Measurements from ENCODE around the gene TWSG1. TPM values are rescaled to one million over a fixed set of nuclear protein-coding genes. Genes with fewer than 3 reads are reported as not detected.
"Not testable (repeated sequence)": the region's sequence is repeated elsewhere in the genome, so short reads cannot be mapped to it uniquely, and the experiment has no call there.

Gene TWSG1
- total RNA-seq, 6 donors from 2014 or later, result 7.3 to 37.0 (median 29.4) TPM

- H3K27me3 ChIP-seq, result no peaks in the 10 kb centered on the region
- no peak overlapping the region for H3K4me3 ChIP-seq
- H3K9me3 ChIP-seq, result no peaks in the 10 kb centered on the region
- DNase-seq, result no peak
- no peak for ATAC-seq (ENCODE audit: low FRiP score in 2 of 2)
- TF ChIP-seq EP300 (IDR thresholded peaks at IDR 0.05) (no peak), CTCF (IDR thresholded peaks at IDR 0.05) (no peak), POLR2AphosphoS5 (IDR thresholded peaks at IDR 0.05) (no peak), POLR2A (IDR thresholded peaks at IDR 0.05) (no peak)
- no peak overlapping the region for H3K27ac ChIP-seq
- peaks cover 0 to 4% (median 0%) of the 10 kb centered on the region in 4 donors for H3K36me3 ChIP-seq
- no peaks in the 10 kb centered on the region for H3K4me1 ChIP-seq
- 88 to 93% methylated on average over 3 of the region's 3 CpGs for whole genome bisulfite sequencing, 2 donors
Measured at GRCh38 chr18:9361191-9361590, 26.6 kb downstream of the TWSG1 start.

- H3K27ac ChIP-seq, result peak overlapping the region in 1 of 4 donors; percentile 21
- no peak for DNase-seq
Measured at GRCh38 chr18:9362869-9363268, 28.3 kb downstream of the TWSG1 start.

GRCh38 chr18:9364242-9364641, 29.7 kb downstream of the TWSG1 start:
- TF ChIP-seq EP300 (IDR thresholded peaks at IDR 0.05) (no peak), POLR2AphosphoS5 (IDR thresholded peaks at IDR 0.05) (no peak), POLR2A (IDR thresholded peaks at IDR 0.05) (no peak), CTCF (IDR thresholded peaks at IDR 0.05) (no peak)
- no peak overlapping the region for H3K27ac ChIP-seq
- WGBS, 2 donors, result 93 to 95% methylated on average over 8 of the region's 8 CpGs

More at GRCh38 chr18:9362869-9363268, 28.3 kb downstream of the TWSG1 start:
- ATAC-seq (ENCODE audit: low FRiP score in 2 of 2), result peak in 1 of 2 donors; percentile 63
- Histone ChIP-seq H3K4me3 (no peak overlapping the region), H3K27me3 (no peaks in the 10 kb centered on the region), H3K36me3 (peaks cover 0 to 8% (median 0%) of the 10 kb centered on the region in 4 donors), H3K9me3 (no peaks in the 10 kb centered on the region), H3K4me1 (no peaks in the 10 kb centered on the region)
- no peak for TF ChIP-seq POLR2AphosphoS5 (IDR thresholded peaks at IDR 0.05)
- WGBS, 2 donors, result 58 to 84% methylated on average over 1 of the region's 1 CpG

GRCh38 chr18:9365406-9365805, 30.8 kb downstream of the TWSG1 start:
- Histone ChIP-seq H3K4me1 (no peaks in the 10 kb centered on the region), H3K27me3 (no peaks in the 10 kb centered on the region), H3K36me3 (peaks cover 0 to 13% (median 0%) of the 10 kb centered on the region in 4 donors), H3K27ac (no peak overlapping the region), H3K9me3 (no peaks in the 10 kb centered on the region), H3K4me3 (no peak overlapping the region)
- 95 to 99% methylated on average over 7 of the region's 7 CpGs for WGBS, 2 donors
- ATAC-seq (ENCODE audit: low FRiP score in 2 of 2), result no peak
- DNase-seq, result no peak
- TF ChIP-seq POLR2A (IDR thresholded peaks at IDR 0.05) (no peak), POLR2AphosphoS5 (IDR thresholded peaks at IDR 0.05) (no peak), EP300 (IDR thresholded peaks at IDR 0.05) (no peak), CTCF (IDR thresholded peaks at IDR 0.05) (no peak)

More at GRCh38 chr18:9364242-9364641, 29.7 kb downstream of the TWSG1 start:
- H3K9me3 ChIP-seq, result no peaks in the 10 kb centered on the region
- H3K4me3 ChIP-seq, result no peak overlapping the region
- H3K27me3 ChIP-seq, result no peaks in the 10 kb centered on the region
- peaks cover 0 to 11% (median 0%) of the 10 kb centered on the region in 4 donors for H3K36me3 ChIP-seq
- ATAC-seq (ENCODE audit: low FRiP score in 2 of 2) (no peak), DNase-seq (no peak)
- no peaks in the 10 kb centered on the region for H3K4me1 ChIP-seq

- peak in 1 of 2 donors; percentile 23 for DNase-seq
- peak; percentile 28 to 37 for ATAC-seq (ENCODE audit: low FRiP score in 2 of 2)
- no peaks in the 10 kb centered on the region for H3K4me1 ChIP-seq
- no peak overlapping the region for H3K4me3 ChIP-seq
- TF ChIP-seq EP300 (IDR thresholded peaks at IDR 0.05) (no peak), POLR2AphosphoS5 (IDR thresholded peaks at IDR 0.05) (peak in 1 of 2 donors; percentile 12), CTCF (IDR thresholded peaks at IDR 0.05) (peak in 1 of 6 experiments; percentile 25), POLR2A (IDR thresholded peaks at IDR 0.05) (no peak)
- 61 to 66% methylated on average over 6 of the region's 6 CpGs for WGBS, 2 donors
- H3K27ac ChIP-seq, result no peak overlapping the region
- H3K36me3 ChIP-seq, result peaks cover 0 to 11% (median 0%) of the 10 kb centered on the region in 4 donors
- H3K27me3 ChIP-seq, result no peaks in the 10 kb centered on the region
- H3K9me3 ChIP-seq, result no peaks in the 10 kb centered on the region
Measured at GRCh38 chr18:9366126-9366714, 31.6 kb downstream of the TWSG1 start.

GRCh38 chr18:9373254-9373653, 38.7 kb downstream of the TWSG1 start:
- not testable (repeated sequence) for H3K4me3 ChIP-seq; H3K9me3 ChIP-seq; H3K27ac ChIP-seq; H3K27me3 ChIP-seq; ATAC-seq (ENCODE audit: low FRiP score in 2 of 2); H3K36me3 ChIP-seq; H3K4me1 ChIP-seq; DNase-seq
- 88 to 92% methylated on average over 1 of the region's 1 CpG for WGBS, 2 donors
